Activated B cell treated with CpG ODN at 0.5 μM for 24 hours (primary cell): ENCODE data around the gene TMEM81. TPM values are rescaled to one million over a fixed set of nuclear protein-coding genes. Genes with fewer than 3 reads are reported as not detected.
A peak's percentile ranks its signal among the peaks of the same experiment; 100 is the strongest.

ENCODE experiments used
- ATAC-seq: fragments of 200-7000 bp; cut with Tn5 transposase; one replicate; pipeline ENCODE4 v1.10.0; 2021; ENCODE audit warnings: low read depth, mild to moderate bottlenecking, moderate library complexity
- CTCF ChIA-PET: fragments of 350-600 bp; sonication (Branson Sonifier 250); formaldehyde crosslinking; loops from one replicate; lab custom pipeline; 2021; ENCODE audit warnings: antibody characterized with exemption; lab: Charles Lee
- POLR2A ChIA-PET: fragments of 350-600 bp; sonication (Branson Sonifier 250); formaldehyde crosslinking; loops from one replicate; lab custom pipeline; 2021; ENCODE audit warnings: antibody characterized with exemption; lab: Charles Lee
- DNase-seq: peaks from one replicate; pipeline ENCODE4 v3.0.0; 2022
- H3K27ac Mint-ChIP-seq: one replicate; pipeline ENCODE4 v1.8.0; 2020; ENCODE audit warnings: mixed read lengths
- H3K27me3 Mint-ChIP-seq: one replicate; pipeline ENCODE4 v1.8.0; 2021; ENCODE audit warnings: mixed read lengths
- H3K36me3 Mint-ChIP-seq: one replicate; pipeline ENCODE4 v1.8.0; 2021; ENCODE audit warnings: low read depth, mixed read lengths
- H3K4me1 Mint-ChIP-seq: one replicate; pipeline ENCODE4 v1.8.0; 2021; ENCODE audit warnings: mixed read lengths
- H3K4me3 Mint-ChIP-seq: one replicate; pipeline ENCODE4 v1.8.0; 2020; ENCODE audit warnings: mild to moderate bottlenecking, mixed read lengths
- H3K9me3 Mint-ChIP-seq: one replicate; pipeline ENCODE4 v1.8.0; 2020; ENCODE audit warnings: mixed read lengths
- CTCF ChIP-seq: fragments of 200-600 bp; IDR thresholded peaks from one replicate; pipeline ENCODE4 v1.8.0; 2022; ENCODE audit warnings: antibody characterized with exemption, mild to moderate bottlenecking
- intact Hi-C: fragments of 100-400 bp; cut with micrococcal nuclease; formaldehyde crosslinking; loops from one replicate; pipeline ENCODE4 v1.15.1; 2024
- total RNA-seq: library from RNA; stranded (reverse); gene quantifications from 2 replicates; pipeline ENCODE4 v1.2.3, GENCODE V29; 2022

The TMEM81 gene
- total RNA-seq, 1 donor from 2014 or later: 3.5 TPM

DNA sequence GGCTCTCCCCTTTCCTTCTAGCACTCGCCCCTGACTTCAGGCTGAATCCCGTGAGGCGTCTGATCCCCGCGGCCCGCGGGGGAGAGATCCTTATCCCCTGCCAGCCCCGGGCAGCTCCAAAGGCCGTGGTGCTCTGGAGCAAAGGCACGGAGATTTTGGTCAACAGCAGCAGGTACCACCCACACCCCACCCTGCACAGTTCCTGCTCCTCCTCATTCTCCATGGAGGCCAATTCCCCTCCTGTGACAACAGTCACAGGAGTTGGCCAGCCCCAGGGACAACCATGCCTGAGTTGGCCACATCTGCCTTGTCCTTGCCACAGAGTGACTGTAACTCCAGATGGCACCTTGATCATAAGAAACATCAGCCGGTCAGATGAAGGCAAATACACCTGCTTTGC is 20.0 kb downstream of the TMEM81 start:
- H3K4me1 Mint-ChIP-seq: no peaks in the 10 kb centered on the region
- H3K27me3 Mint-ChIP-seq: no peaks in the 10 kb centered on the region
- TF ChIP-seq CTCF: no peak
- H3K36me3 Mint-ChIP-seq: no peaks in the 10 kb centered on the region
- CTCF ChIA-PET: no interaction called here
- no peak overlapping the region for H3K4me3 Mint-ChIP-seq
- ATAC-seq (no peak), DNase-seq (no peak)
- no peak overlapping the region for H3K27ac Mint-ChIP-seq
- intact Hi-C loops: no loop called here
- POLR2A ChIA-PET: no interaction called here
- H3K9me3 Mint-ChIP-seq: no peaks in the 10 kb centered on the region

DNA sequence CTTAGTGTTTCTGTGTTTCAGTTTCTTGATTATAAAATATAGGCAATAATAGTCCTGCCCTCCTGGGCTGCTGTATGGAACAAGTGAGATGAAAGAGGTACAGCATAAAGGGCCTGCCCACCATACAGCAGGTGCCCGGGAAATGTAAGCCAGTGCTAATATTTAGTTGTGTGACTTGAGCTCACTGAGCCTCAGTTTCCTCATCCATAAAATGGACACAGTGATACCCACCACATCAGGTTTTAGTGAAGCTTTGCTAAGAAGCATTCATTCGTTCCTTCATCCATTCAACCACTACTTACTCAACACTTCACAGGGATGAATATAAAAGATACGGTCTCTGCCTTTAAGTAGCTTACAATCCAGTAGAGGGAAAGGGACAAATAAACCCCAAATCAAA is 21.4 kb downstream of the TMEM81 start:
- intact Hi-C loops: no loop called here
- no peak overlapping the region for H3K27ac Mint-ChIP-seq
- no peaks in the 10 kb centered on the region for H3K4me1 Mint-ChIP-seq
- H3K36me3 Mint-ChIP-seq: no peaks in the 10 kb centered on the region
- CTCF ChIA-PET: interaction anchor here (1.4 to 3.0 kb wide), 8 partner anchors 8 to 256 kb away, joined by 3 to 48 read pairs (median 8); no protein-coding TSS in a partner anchor
- TF ChIP-seq CTCF: no peak
- no peaks in the 10 kb centered on the region for H3K27me3 Mint-ChIP-seq
- POLR2A ChIA-PET: no interaction called here
- DNase-seq (no peak), ATAC-seq (no peak)
- no peaks in the 10 kb centered on the region for H3K9me3 Mint-ChIP-seq
- H3K4me3 Mint-ChIP-seq: no peak overlapping the region

GRCh38 chr1:205062319-205062718 is 21.9 kb downstream of the TMEM81 start:
- H3K4me1 Mint-ChIP-seq: no peaks in the 10 kb centered on the region

GRCh38 chr1:205061665-205062069 is 22.6 kb downstream of the TMEM81 start:
- ChIA-PET CTCF (interaction anchor here (0.5 to 3.0 kb wide), 27 partner anchors 9 to 254 kb away, joined by 3 to 48 read pairs (median 4); partner anchors contain the start of gene TMCC2), POLR2A (no interaction called here)
- intact Hi-C loops: loop anchor here (1.0 kb wide), 4 partner anchors 72 to 195 kb away; no protein-coding TSS in a partner anchor
- H3K27me3 Mint-ChIP-seq: no peaks in the 10 kb centered on the region
- no peaks in the 10 kb centered on the region for H3K36me3 Mint-ChIP-seq
- no peaks in the 10 kb centered on the region for H3K4me1 Mint-ChIP-seq
- H3K27ac Mint-ChIP-seq: no peak overlapping the region
- peak; percentile 51 for TF ChIP-seq CTCF
- ATAC-seq (peak; percentile 61), DNase-seq (peak; percentile 53)
- H3K4me3 Mint-ChIP-seq: peak overlapping the region; percentile 15
- no peaks in the 10 kb centered on the region for H3K9me3 Mint-ChIP-seq

More at GRCh38 chr1:205062319-205062718, 21.9 kb downstream of the TMEM81 start:
- H3K27ac Mint-ChIP-seq: no peak overlapping the region
- DNase-seq: no peak
- no peaks in the 10 kb centered on the region for H3K9me3 Mint-ChIP-seq
- ChIA-PET CTCF (interaction anchor here (0.6 to 3.0 kb wide), 14 partner anchors 9 to 255 kb away, joined by 3 to 48 read pairs (median 6); no protein-coding TSS in a partner anchor), POLR2A (no interaction called here)
- H3K4me3 Mint-ChIP-seq: no peak overlapping the region
- no peak for ATAC-seq
- H3K27me3 Mint-ChIP-seq: no peaks in the 10 kb centered on the region
- no peak for TF ChIP-seq CTCF
- intact Hi-C loops: no loop called here
- no peaks in the 10 kb centered on the region for H3K36me3 Mint-ChIP-seq

DNA sequence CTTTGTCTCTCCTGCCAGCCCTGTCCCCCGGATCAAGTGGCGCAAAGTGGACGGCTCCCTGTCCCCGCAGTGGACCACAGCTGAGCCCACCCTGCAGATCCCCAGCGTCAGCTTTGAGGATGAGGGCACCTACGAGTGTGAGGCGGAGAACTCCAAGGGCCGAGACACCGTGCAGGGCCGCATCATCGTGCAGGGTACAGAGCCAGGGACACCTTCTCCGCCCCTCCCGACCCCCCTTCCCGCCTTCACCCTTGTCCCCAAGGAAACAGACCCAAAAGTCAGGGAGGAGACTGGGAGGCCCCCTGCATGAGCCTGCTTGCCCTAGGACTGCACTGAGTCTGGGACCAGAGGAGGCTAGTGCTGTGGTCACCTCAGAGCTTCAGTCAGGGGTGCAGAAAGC is 23.0 kb downstream of the TMEM81 start:
- no peak overlapping the region for H3K4me3 Mint-ChIP-seq
- ATAC-seq: no peak
- H3K9me3 Mint-ChIP-seq: no peaks in the 10 kb centered on the region
- no peak overlapping the region for H3K27ac Mint-ChIP-seq
- H3K27me3 Mint-ChIP-seq: no peaks in the 10 kb centered on the region
- POLR2A ChIA-PET: no interaction called here
- DNase-seq: no peak
- H3K4me1 Mint-ChIP-seq: no peaks in the 10 kb centered on the region
- intact Hi-C loops: loop anchor here (1.0 kb wide), 4 partner anchors 72 to 195 kb away; no protein-coding TSS in a partner anchor
- CTCF ChIA-PET: interaction anchor here (0.8 to 3.0 kb wide), 23 partner anchors 8 to 254 kb away, joined by 3 to 48 read pairs (median 4); partner anchors contain the start of gene TMCC2
- no peak for TF ChIP-seq CTCF
- H3K36me3 Mint-ChIP-seq: no peaks in the 10 kb centered on the region
